ENCODE data around the gene PLAGL1.

- TF ChIP-seq CTCF (conservative IDR thresholded peaks at IDR 0.05; ENCODE audit: low read depth, low read length), result no peak
- no peak for TF ChIP-seq EZH2 (IDR thresholded peaks at IDR 0.05; ENCODE audit: borderline replicate concordance, low read depth, low read length, poor library complexity, severe bottlenecking)
Observed at GRCh38 chr6:143934331-143934730, 73.7 kb downstream of the PLAGL1 start.

Data from A673 (cell line).